ENCODE results near the gene PCDHGA5.
A peak's percentile ranks its signal among the peaks of the same experiment; 100 is the strongest.
"Not testable (repeated sequence)": the region's sequence is repeated elsewhere in the genome, so short reads cannot be mapped to it uniquely, and the experiment has no call there.

PCDHGA5 gene

GRCh38 chr5:141343953-141344463 is 20.0 kb upstream of the PCDHGA5 start:
- TF ChIP-seq, protein P1, sequence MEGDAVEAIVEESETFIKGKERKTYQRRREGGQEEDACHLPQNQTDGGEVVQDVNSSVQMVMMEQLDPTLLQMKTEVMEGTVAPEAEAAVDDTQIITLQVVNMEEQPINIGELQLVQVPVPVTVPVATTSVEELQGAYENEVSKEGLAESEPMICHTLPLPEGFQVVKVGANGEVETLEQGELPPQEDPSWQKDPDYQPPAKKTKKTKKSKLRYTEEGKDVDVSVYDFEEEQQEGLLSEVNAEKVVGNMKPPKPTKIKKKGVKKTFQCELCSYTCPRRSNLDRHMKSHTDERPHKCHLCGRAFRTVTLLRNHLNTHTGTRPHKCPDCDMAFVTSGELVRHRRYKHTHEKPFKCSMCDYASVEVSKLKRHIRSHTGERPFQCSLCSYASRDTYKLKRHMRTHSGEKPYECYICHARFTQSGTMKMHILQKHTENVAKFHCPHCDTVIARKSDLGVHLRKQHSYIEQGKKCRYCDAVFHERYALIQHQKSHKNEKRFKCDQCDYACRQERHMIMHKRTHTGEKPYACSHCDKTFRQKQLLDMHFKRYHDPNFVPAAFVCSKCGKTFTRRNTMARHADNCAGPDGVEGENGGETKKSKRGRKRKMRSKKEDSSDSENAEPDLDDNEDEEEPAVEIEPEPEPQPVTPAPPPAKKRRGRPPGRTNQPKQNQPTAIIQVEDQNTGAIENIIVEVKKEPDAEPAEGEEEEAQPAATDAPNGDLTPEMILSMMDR (IDR thresholded peaks at IDR 0.05; ENCODE audit: extremely low read depth, missing control alignments): no peak
- DNase-seq (ENCODE audit: low spot score): no peak

- TF ChIP-seq, protein P1 (IDR thresholded peaks at IDR 0.05; ENCODE audit: extremely low read depth, missing control alignments): no peak
- no peak for DNase-seq (ENCODE audit: low spot score)
Measured at GRCh38 chr5:141345327-141345726, 18.6 kb upstream of the PCDHGA5 start.

DNA sequence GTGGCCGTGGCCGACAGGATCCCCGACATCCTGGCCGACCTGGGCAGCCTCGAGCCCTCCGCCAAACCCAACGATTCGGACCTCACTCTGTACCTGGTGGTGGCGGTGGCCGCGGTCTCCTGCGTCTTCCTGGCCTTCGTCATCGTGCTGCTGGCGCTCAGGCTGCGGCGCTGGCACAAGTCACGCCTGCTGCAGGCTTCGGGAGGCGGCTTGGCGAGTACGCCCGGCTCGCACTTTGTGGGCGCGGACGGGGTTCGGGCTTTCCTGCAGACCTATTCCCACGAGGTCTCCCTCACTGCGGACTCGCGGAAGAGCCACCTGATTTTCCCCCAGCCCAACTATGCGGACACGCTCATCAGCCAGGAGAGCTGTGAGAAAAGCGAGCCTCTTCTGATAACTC is 17.9 kb upstream of the PCDHGA5 start:
- not testable (repeated sequence) for DNase-seq (ENCODE audit: low spot score)

DNA sequence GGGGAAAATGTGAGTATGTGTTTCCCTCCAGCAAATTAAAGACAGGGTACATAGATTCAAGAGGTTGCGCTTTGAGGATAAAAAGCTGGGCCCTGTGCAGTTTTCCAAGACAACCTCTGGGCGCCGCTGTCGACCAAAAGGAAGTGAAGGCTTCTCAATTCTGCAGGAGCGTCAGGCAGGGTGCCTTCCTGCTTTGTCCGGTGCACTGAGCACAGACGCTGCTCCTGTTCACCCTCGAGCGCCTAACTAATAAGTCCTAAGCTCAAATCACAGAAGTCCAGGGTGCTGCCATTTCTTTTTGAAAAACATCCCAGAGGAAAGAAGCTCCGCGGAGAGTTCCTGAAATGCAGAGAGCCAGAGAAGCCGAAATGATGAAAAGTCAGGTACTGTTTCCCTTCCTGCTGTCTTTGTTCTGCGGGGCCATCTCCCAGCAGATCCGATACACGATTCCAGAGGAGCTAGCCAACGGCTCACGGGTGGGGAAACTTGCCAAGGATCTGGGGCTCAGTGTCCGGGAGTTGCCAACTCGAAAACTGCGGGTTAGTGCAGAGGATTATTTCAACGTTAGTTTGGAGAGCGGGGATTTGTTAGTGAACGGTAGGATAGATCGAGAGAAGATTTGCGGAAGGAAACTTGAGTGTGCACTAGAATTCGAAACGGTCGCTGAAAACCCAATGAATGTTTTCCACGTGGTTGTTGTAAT is 13.9 kb upstream of the PCDHGA5 start, which contains the start of gene PCDHGB1:
Gene PCDHGB1 (plus strand): TSS at position 183 of the 703 bp plus-strand sequence. CDS start 162 bp downstream, at position 345.
- TF ChIP-seq, protein P1 (IDR thresholded peaks at IDR 0.05; ENCODE audit: extremely low read depth, missing control alignments): peak; percentile 67
- peak; percentile 85 for DNase-seq (ENCODE audit: low spot score)

GRCh38 chr5:141351591-141351990 is 12.4 kb upstream of the PCDHGA5 start:
- TF ChIP-seq, protein P1 (IDR thresholded peaks at IDR 0.05; ENCODE audit: extremely low read depth, missing control alignments): no peak
- DNase-seq (ENCODE audit: low spot score): no peak

- TF ChIP-seq, protein P1 (IDR thresholded peaks at IDR 0.05; ENCODE audit: extremely low read depth, missing control alignments): peak; percentile 13
- DNase-seq (ENCODE audit: low spot score): no peak
Measured at GRCh38 chr5:141354900-141355469, 9.0 kb upstream of the PCDHGA5 start, which contains the start of gene PCDHGA4. Gene PCDHGA4, plus strand, starts transcription at chr5:141355021. Its CDS starts 87 bp downstream, at chr5:141355108.

GRCh38 chr5:141355641-141356040 is 8.3 kb upstream of the PCDHGA5 start:
- no peak for DNase-seq (ENCODE audit: low spot score)
- TF ChIP-seq, protein P1 (IDR thresholded peaks at IDR 0.05; ENCODE audit: extremely low read depth, missing control alignments): no peak

Data from GM20000 (cell line).